HCT116 (cell line): ENCODE measurements around the gene MANSC4. TPM values are rescaled to one million over a fixed set of nuclear protein-coding genes. Genes with fewer than 3 reads are reported as not detected.

Experiments used
- ATAC-seq: fragments of 200-7000 bp; cut with Tn5 transposase; 2 replicates; pipeline ENCODE4 v1.9.1; 2020; ENCODE audit warnings: mild to moderate bottlenecking, moderate library complexity
- BruUV-seq: library from RNA; stranded (reverse); fragments of 400-500 nt; replicated peaks from 2 replicates; lab custom pipeline; 2021; lab: Mats Ljungman, UMichigan
- CTCF ChIA-PET: fragments of 300-600 bp; sonication (Branson Sonifier 250); formaldehyde crosslinking; loops from one replicate; lab custom pipeline; 2021; ENCODE audit warnings: antibody characterized with exemption; lab: Charles Lee
- POLR2A ChIA-PET: fragments of 300-600, 350-600 bp; sonication (Branson Sonifier 250); formaldehyde crosslinking; loops from one replicate; lab custom pipeline; 2021; ENCODE audit warnings: antibody characterized with exemption; lab: Charles Lee
- RAD21 ChIA-PET, 2 experiments: fragments of 300-600 bp; sonication (Branson Sonifier 250); formaldehyde crosslinking; loops; one replicate each; lab custom pipeline; 2023; ENCODE audit warnings: low total read pairs in 2 of 2; ENCODE audit not compliant: uncharacterized antibody in 2 of 2, unreplicated experiment in 2 of 2, low non-redundant PET in 1 of 2; lab: Charles Lee
- DNase-seq: peaks from one replicate; pipeline ENCODE4 v3.0.0-alpha.2; 2010; ENCODE audit warnings: low read depth, low spot score
- H2AFZ ChIP-seq: fragments of 200-600 bp; shearing (Covaris generic), sonication (generic); 2 replicates; pipeline ENCODE4 v1.6.1; 2017; ENCODE audit warnings: low read depth, mixed run types, mixed read lengths, antibody characterized with exemption, low read length; ENCODE audit not compliant: poor library complexity, severe bottlenecking
- H3K27ac ChIP-seq: 2 replicates; pipeline ENCODE4 v1.5.1; 2012; ENCODE audit warnings: low read depth, low read length
- H3K27me3 ChIP-seq: fragments of 200-600 bp; sonication (generic); 2 replicates; pipeline ENCODE4 v1.6.1; 2016; ENCODE audit warnings: mixed run types, low read length, mixed read lengths; ENCODE audit not compliant: insufficient read depth
- H3K36me3 ChIP-seq, 2 experiments: fragments of 200-500 bp in 1 of 2; fragments of 200-600 bp in 1 of 2; sonication (Bioruptor generic) in 1 of 2; sonication (generic) in 1 of 2; 2 replicates each; pipeline versions ENCODE4 v1.5.1 to v1.6.1; 2014 to 2016; ENCODE audit warnings: low read length in 2 of 2, inconsistent platforms in 1 of 2, mixed read lengths in 1 of 2, mixed run types in 1 of 2; ENCODE audit not compliant: insufficient read depth in 2 of 2, control insufficient read depth in 1 of 2
- H3K4me1 ChIP-seq, 2 experiments: fragments of 200-600 bp in 1 of 2; sonication (generic) in 1 of 2; 2 replicates each; pipeline versions ENCODE4 v1.5.1 to v1.6.1; 2012 to 2017; ENCODE audit warnings: low read length in 2 of 2, inconsistent platforms in 1 of 2, mild to moderate bottlenecking in 1 of 2, mixed read lengths in 1 of 2, mixed run types in 1 of 2, moderate library complexity in 1 of 2; ENCODE audit not compliant: insufficient read depth in 2 of 2, control insufficient read depth in 1 of 2
- H3K4me2 ChIP-seq: fragments of 200-600 bp; sonication (generic); 2 replicates; pipeline ENCODE4 v1.6.1; 2017; ENCODE audit warnings: mixed run types, low read length, mixed read lengths
- H3K4me3 ChIP-seq, 2 experiments: fragments of 200-600 bp in 1 of 2; sonication (generic) in 1 of 2; replicated peaks in 1 of 2; 2 replicates each; pipeline ENCODE4 v1.5.1; 2011 to 2016; ENCODE audit warnings: low read length in 2 of 2, control low read depth in 1 of 2, low read depth in 1 of 2, mild to moderate bottlenecking in 1 of 2, mixed read lengths in 1 of 2, mixed run types in 1 of 2
- H3K79me2 ChIP-seq: fragments of 200-600 bp; sonication (generic); 2 replicates; pipeline ENCODE4 v1.6.1; 2017; ENCODE audit warnings: mild to moderate bottlenecking, mixed run types, low read length, moderate library complexity, mixed read lengths; ENCODE audit not compliant: insufficient read depth
- H3K9ac ChIP-seq: fragments of 200-600 bp; sonication (generic); 2 replicates; pipeline ENCODE4 v1.6.1; 2016; ENCODE audit warnings: low read length, mixed read lengths
- H3K9me2 ChIP-seq: fragments of 200-600 bp; sonication (generic), shearing (Covaris generic); 2 replicates; pipeline ENCODE4 v1.6.1; 2017; ENCODE audit warnings: mixed run types, mild to moderate bottlenecking, moderate library complexity; ENCODE audit not compliant: insufficient read depth
- H3K9me3 ChIP-seq, 2 experiments: fragments of 200-500 bp in 1 of 2; fragments of 200-600 bp in 1 of 2; sonication (Bioruptor generic) in 1 of 2; sonication (generic) in 1 of 2; 2 replicates each; pipeline ENCODE4 v1.6.1; 2014 to 2017; ENCODE audit warnings: low read length in 2 of 2, mixed read lengths in 2 of 2, inconsistent platforms in 1 of 2, low read depth in 1 of 2, mild to moderate bottlenecking in 1 of 2, mixed run types in 1 of 2, moderate library complexity in 1 of 2; ENCODE audit not compliant: control insufficient read depth in 1 of 2, insufficient read depth in 1 of 2
- H4K20me1 ChIP-seq: fragments of 200-600 bp; sonication (generic), shearing (Covaris generic); 2 replicates; pipeline ENCODE4 v1.6.1; 2017; ENCODE audit warnings: mixed run types, mild to moderate bottlenecking, moderate library complexity; ENCODE audit not compliant: insufficient read depth
- ATF3 ChIP-seq: IDR thresholded peaks from 2 replicates; pipeline ENCODE4 v1.6.1; 2012
- CEBPB ChIP-seq: IDR thresholded peaks from 2 replicates; pipeline ENCODE4 v1.6.1; 2012; ENCODE audit warnings: low read depth
- CTCF ChIP-seq, 3 experiments: fragments of 200-600 bp in 1 of 3; sonication (generic) in 1 of 3; IDR thresholded peaks in 2 of 3; conservative IDR thresholded peaks in 1 of 3; 2 replicates each; pipeline ENCODE4 v1.5.1; 2012 to 2017; ENCODE audit warnings: low read depth in 2 of 3, low read length in 2 of 3, antibody characterized with exemption in 1 of 3, borderline replicate concordance in 1 of 3, control low read depth in 1 of 3, mild to moderate bottlenecking in 1 of 3, mixed read lengths in 1 of 3, mixed run types in 1 of 3, moderate library complexity in 1 of 3; ENCODE audit not compliant: insufficient read depth in 1 of 3
- ELF1 ChIP-seq: IDR thresholded peaks from 2 replicates; pipeline ENCODE4 v1.6.1; 2012; ENCODE audit warnings: low read depth, borderline replicate concordance
- EZH2 ChIP-seq: fragments of 200-600 bp; sonication (generic); IDR thresholded peaks from 2 replicates; pipeline ENCODE4 v1.6.1; 2017; ENCODE audit warnings: antibody characterized with exemption, mixed run types
- EZH2phosphoT487 ChIP-seq: fragments of 200-600 bp; IDR thresholded peaks from 2 replicates; pipeline ENCODE4 v1.6.1; 2018; ENCODE audit warnings: antibody characterized with exemption, borderline replicate concordance
- JUND ChIP-seq: IDR thresholded peaks from 2 replicates; pipeline ENCODE4 v1.6.1; 2012
- POLR2A ChIP-seq: IDR thresholded peaks from 2 replicates; pipeline ENCODE4 v1.7.0; 2011; ENCODE audit warnings: borderline replicate concordance; ENCODE audit not compliant: insufficient read depth, insufficient read length; ENCODE audit errors: extremely low read depth
- POLR2AphosphoS5 ChIP-seq: IDR thresholded peaks from 2 replicates; pipeline ENCODE4 v1.6.1; 2011; ENCODE audit warnings: mild to moderate bottlenecking, low read depth, low read length, moderate library complexity
- RAD21 ChIP-seq: IDR thresholded peaks from 2 replicates; pipeline ENCODE4 v1.6.1; 2012; ENCODE audit warnings: low read depth, mild to moderate bottlenecking
- SIN3A ChIP-seq: IDR thresholded peaks from 2 replicates; pipeline ENCODE4 v1.6.1; 2012; ENCODE audit warnings: low read depth
- SP1 ChIP-seq: IDR thresholded peaks from 2 replicates; pipeline ENCODE4 v1.6.1; 2012; ENCODE audit warnings: low read depth
- SRF ChIP-seq: IDR thresholded peaks from 2 replicates; pipeline ENCODE4 v1.6.1; 2012; ENCODE audit warnings: low read depth
- TCF7L2 ChIP-seq: IDR thresholded peaks from 2 replicates; pipeline ENCODE4 v1.7.0; 2011; ENCODE audit warnings: borderline replicate concordance, inconsistent platforms; ENCODE audit not compliant: insufficient read depth, insufficient read length; ENCODE audit errors: extremely low read depth
- ZFX ChIP-seq: fragments of 450-650 bp; IDR thresholded peaks from 2 replicates; pipeline ENCODE4 v1.6.1; 2017
- ZNF274 ChIP-seq: fragments of 200-500 bp; sonication (Bioruptor generic); IDR thresholded peaks from 2 replicates; pipeline ENCODE4 v1.6.1; 2014; ENCODE audit warnings: mild to moderate bottlenecking, low read depth, low read length, inconsistent platforms
- intact Hi-C: fragments of 100-400 bp; cut with micrococcal nuclease; formaldehyde crosslinking; loops from 2 replicates; pipeline ENCODE4 v1.10.0; 2022
- total RNA-seq: library from RNA; stranded (reverse); gene quantifications from one replicate; pipeline ENCODE4 v1.2.1, GENCODE V29; 2021; ENCODE audit not compliant: unreplicated experiment
- TF ChIP-seq, protein P1 (sequence below): IDR thresholded peaks from 2 replicates; pipeline ENCODE4 v1.6.1; 2012

Gene MANSC4
- total RNA-seq, 1 experiment from 2014 or later: not detected

GRCh38 chr12:27805238-27805637 is 25.2 kb upstream of the MANSC4 start (continued):
- TF ChIP-seq CTCF (IDR thresholded peaks at IDR 0.05 in 2 of 3, conservative IDR thresholded peaks at IDR 0.05 in 1 of 3; ENCODE audit: borderline replicate concordance in 1 of 3, insufficient read depth in 1 of 3, low read depth in 2 of 3, low read length in 2 of 3) (no peak), ATF3 (no peak), TCF7L2 (no peak), POLR2A (no peak), POLR2AphosphoS5 (no peak)

GRCh38 chr12:27802936-27803335 is 22.9 kb upstream of the MANSC4 start:
- ChIA-PET RAD21 (no interaction called here), POLR2A (no interaction called here), CTCF (no interaction called here)
- intact Hi-C loops: no loop called here
- Histone ChIP-seq H3K79me2 (no peaks in the 10 kb centered on the region), H4K20me1 (no peaks in the 10 kb centered on the region), H3K27ac (no peak overlapping the region), H3K9ac (no peak overlapping the region), H3K36me3 (peaks cover 7 to 13% of the 10 kb centered on the region in 2 experiments; a peak in 3 of 4 replicates), H3K9me3 (no peaks in the 10 kb centered on the region), H3K27me3 (no peaks in the 10 kb centered on the region), H3K9me2 (no peaks in the 10 kb centered on the region), H3K4me3 (no peak overlapping the region), H3K4me2 (no peak overlapping the region), H2AFZ (no peak overlapping the region), H3K4me1 (no peaks in the 10 kb centered on the region)
- no peak for TF ChIP-seq JUND
- no peak for TF ChIP-seq SRF
- TF ChIP-seq, protein P1, sequence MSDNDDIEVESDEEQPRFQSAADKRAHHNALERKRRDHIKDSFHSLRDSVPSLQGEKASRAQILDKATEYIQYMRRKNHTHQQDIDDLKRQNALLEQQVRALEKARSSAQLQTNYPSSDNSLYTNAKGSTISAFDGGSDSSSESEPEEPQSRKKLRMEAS: no peak
- TF ChIP-seq CTCF (IDR thresholded peaks at IDR 0.05 in 2 of 3, conservative IDR thresholded peaks at IDR 0.05 in 1 of 3; ENCODE audit: borderline replicate concordance in 1 of 3, insufficient read depth in 1 of 3, low read depth in 2 of 3, low read length in 2 of 3): no peak
- TF ChIP-seq RAD21: no peak
- no peak for TF ChIP-seq SIN3A
- no peak for TF ChIP-seq POLR2A
- no peak for TF ChIP-seq CEBPB
- TF ChIP-seq TCF7L2: no peak
- no peak for TF ChIP-seq EZH2phosphoT487
- TF ChIP-seq SP1: no peak
- no peak for TF ChIP-seq EZH2
- no peak for TF ChIP-seq ELF1
- no peak for TF ChIP-seq ZNF274
- no peak for TF ChIP-seq ZFX
- no TSS peak for BruUV-seq
- DNase-seq: no peak
- no peak for ATAC-seq
